HepG2 (cell line): ENCODE results near the gene RIPOR3. TPM values are rescaled to one million over a fixed set of nuclear protein-coding genes. Genes with fewer than 3 reads are reported as not detected.
A peak's percentile ranks its signal among the peaks of the same experiment; 100 is the strongest.

Experiments used
- ASH2L ChIP-seq: fragments of 300-600, 200-600 bp; sonication (generic); IDR thresholded peaks from 2 replicates; pipeline ENCODE4 v1.7.0; 2017; ENCODE audit warnings: low read depth, mild to moderate bottlenecking, moderate library complexity, mixed read lengths, low read length; ENCODE audit not compliant: insufficient read length
- CC2D1A ChIP-seq: sonication (generic); formaldehyde crosslinking; IDR thresholded peaks from 2 replicates; pipeline ENCODE4 v1.8.1; 2023; ENCODE audit warnings: mild to moderate bottlenecking, missing genetic modification reagents
- CEBPG ChIP-seq: IDR thresholded peaks from 2 replicates; pipeline ENCODE4 v1.6.1; 2016
- FOXP1 ChIP-seq, 2 experiments: fragments of 450-650 bp in 1 of 2; IDR thresholded peaks; 2 replicates each; pipeline ENCODE4 v1.6.1; 2017 to 2018; ENCODE audit warnings: antibody characterized with exemption in 1 of 2
- KDM3A ChIP-seq: IDR thresholded peaks from 2 replicates; pipeline ENCODE4 v1.6.1; 2018; ENCODE audit warnings: low read depth, missing compliant biosample characterization
- MTA3 ChIP-seq: sonication (generic); formaldehyde crosslinking; IDR thresholded peaks from 2 replicates; pipeline ENCODE4 v1.4.0; 2020; ENCODE audit warnings: missing genetic modification reagents
- NR2F2 ChIP-seq: IDR thresholded peaks from 2 replicates; pipeline ENCODE4 v1.6.1; 2012; ENCODE audit warnings: low read depth, inconsistent platforms, borderline replicate concordance
- RARG ChIP-seq: sonication (generic); formaldehyde crosslinking; IDR thresholded peaks from 2 replicates; pipeline ENCODE4 v1.4.0; 2020; ENCODE audit warnings: low read depth, mild to moderate bottlenecking, missing genetic modification reagents
- REXO4 ChIP-seq: sonication (generic); formaldehyde crosslinking; IDR thresholded peaks from 2 replicates; pipeline ENCODE4 v1.8.0; 2022; ENCODE audit warnings: missing genetic modification reagents, mild to moderate bottlenecking, borderline replicate concordance
- SAFB2 ChIP-seq: sonication (generic); formaldehyde crosslinking; IDR thresholded peaks from 2 replicates; pipeline ENCODE4 v1.5.1; 2020; ENCODE audit warnings: missing genetic modification reagents, low read depth, mild to moderate bottlenecking, borderline replicate concordance
- SKI ChIP-seq: fragments of 450-650 bp; IDR thresholded peaks from one replicate; pipeline ENCODE4 v1.6.1; 2018; ENCODE audit warnings: mild to moderate bottlenecking; ENCODE audit not compliant: partially characterized antibody
- ZBTB21 ChIP-seq: sonication (generic); formaldehyde crosslinking; IDR thresholded peaks from 2 replicates; pipeline ENCODE4 v1.4.0; 2020; ENCODE audit warnings: missing genetic modification reagents
- ZFP41 ChIP-seq: sonication (generic); formaldehyde crosslinking; IDR thresholded peaks from 2 replicates; pipeline ENCODE4 v1.4.0; 2020; ENCODE audit warnings: mild to moderate bottlenecking, missing genetic modification reagents, borderline replicate concordance
- ZFP90 ChIP-seq: sonication (generic); formaldehyde crosslinking; IDR thresholded peaks from 2 replicates; pipeline ENCODE4 v1.8.0; 2022; ENCODE audit warnings: missing genetic modification reagents, mild to moderate bottlenecking, inconsistent platforms, borderline replicate concordance
- ZNF235 ChIP-seq: sonication (generic); formaldehyde crosslinking; IDR thresholded peaks from 2 replicates; pipeline ENCODE4 v1.8.1; 2023; ENCODE audit warnings: mild to moderate bottlenecking, missing genetic modification reagents, borderline replicate concordance
- ZNF501 ChIP-seq: sonication (generic); formaldehyde crosslinking; IDR thresholded peaks from 2 replicates; pipeline ENCODE4 v1.5.1; 2020; ENCODE audit warnings: mild to moderate bottlenecking, moderate library complexity, missing genetic modification reagents
- polyA plus RNA-seq, 8 experiments: library from polyadenylated mRNA; depleted of rRNA in 3 of 8; stranded (reverse) in 7 of 8; unstranded in 1 of 8; fragments of >200 nt; fragmentation: Illumina TruSeq in 4 of 8; extraction: Trizol in 4 of 8; gene quantifications; 2 replicates each; pipeline versions ENCODE4 v1.2.1 to v1.2.3, GENCODE V29; 2011 to 2016; ENCODE audit warnings: low read depth in 4 of 8, missing spikeins in 1 of 8, mixed read lengths in 1 of 8; ENCODE audit not compliant: insufficient read depth in 1 of 8
- total RNA-seq, 5 experiments: library from RNA; depleted of rRNA; stranded (reverse); fragments of >200 nt; fragmentation: Illumina TruSeq; extraction: Trizol; gene quantifications; 2 replicates each; pipeline ENCODE4 v1.2.3, GENCODE V29; 2016; ENCODE audit warnings: low read depth in 1 of 5
- TF ChIP-seq, protein P1 (sequence below): sonication (generic); formaldehyde crosslinking; IDR thresholded peaks from 2 replicates; pipeline ENCODE4 v1.9.0; 2022; ENCODE audit warnings: low read depth, missing genetic modification reagents
- TF ChIP-seq, protein P2 (sequence below): IDR thresholded peaks from 2 replicates; pipeline ENCODE4 v1.6.1; 2016; ENCODE audit warnings: low read depth, missing genetic modification reagents, missing compliant biosample characterization
- TF ChIP-seq, protein P3 (sequence below): sonication (generic); formaldehyde crosslinking; conservative IDR thresholded peaks from 2 replicates; pipeline ENCODE4 v1.8.0; 2022; ENCODE audit warnings: mild to moderate bottlenecking, moderate library complexity, missing genetic modification reagents

The RIPOR3 gene
- total and polyA plus RNA-seq, 2 of the 13 experiments (the other 11 are each of a cell fraction or from before 2014, with no cell fraction given) = 0.18 TPM; not detected in 1

DNA sequence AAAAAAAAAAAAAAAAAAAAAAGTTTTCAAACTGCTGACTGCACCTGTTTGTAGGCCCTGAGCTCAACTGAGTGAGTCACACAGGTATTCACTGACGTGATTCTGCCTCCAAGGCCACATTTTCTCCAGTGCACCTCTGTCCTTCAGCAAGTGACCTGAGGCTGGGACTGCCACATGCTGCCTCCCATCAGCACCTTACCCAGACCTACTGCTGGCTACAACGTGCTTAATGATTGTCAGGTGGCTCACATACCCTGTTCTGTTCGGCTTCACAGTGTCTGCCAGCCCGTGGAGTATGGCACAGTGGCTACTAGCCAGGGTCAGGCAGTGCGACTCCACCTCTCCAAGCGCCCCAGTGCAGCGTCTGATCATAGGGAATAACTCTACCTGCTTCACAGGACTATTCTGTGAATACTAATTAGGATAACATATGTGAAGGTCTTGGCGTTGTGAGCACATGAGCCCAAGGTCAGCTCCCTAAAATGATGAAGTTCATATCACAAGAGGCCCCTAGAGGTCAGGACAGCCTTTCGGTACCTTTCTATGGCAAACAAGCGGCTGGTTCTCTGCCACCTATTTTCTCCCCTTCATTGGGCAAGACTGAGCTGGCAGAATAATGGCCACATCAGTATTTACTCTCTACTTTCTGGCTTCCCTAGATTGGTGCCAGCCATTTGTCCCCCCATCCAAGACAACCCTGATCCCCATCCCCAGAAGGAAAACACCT, 28.1 kb downstream of the RIPOR3 start (continued):
- TF ChIP-seq ZNF235 (CRISPR knock-in tag) = no peak
- TF ChIP-seq FOXP1 (IDR thresholded peaks at IDR 0.05) = no peak
- no peak for TF ChIP-seq FOXP1 (CRISPR knock-in tag; IDR thresholded peaks at IDR 0.05)
- TF ChIP-seq SKI = peak; percentile 15
- TF ChIP-seq, protein P1, sequence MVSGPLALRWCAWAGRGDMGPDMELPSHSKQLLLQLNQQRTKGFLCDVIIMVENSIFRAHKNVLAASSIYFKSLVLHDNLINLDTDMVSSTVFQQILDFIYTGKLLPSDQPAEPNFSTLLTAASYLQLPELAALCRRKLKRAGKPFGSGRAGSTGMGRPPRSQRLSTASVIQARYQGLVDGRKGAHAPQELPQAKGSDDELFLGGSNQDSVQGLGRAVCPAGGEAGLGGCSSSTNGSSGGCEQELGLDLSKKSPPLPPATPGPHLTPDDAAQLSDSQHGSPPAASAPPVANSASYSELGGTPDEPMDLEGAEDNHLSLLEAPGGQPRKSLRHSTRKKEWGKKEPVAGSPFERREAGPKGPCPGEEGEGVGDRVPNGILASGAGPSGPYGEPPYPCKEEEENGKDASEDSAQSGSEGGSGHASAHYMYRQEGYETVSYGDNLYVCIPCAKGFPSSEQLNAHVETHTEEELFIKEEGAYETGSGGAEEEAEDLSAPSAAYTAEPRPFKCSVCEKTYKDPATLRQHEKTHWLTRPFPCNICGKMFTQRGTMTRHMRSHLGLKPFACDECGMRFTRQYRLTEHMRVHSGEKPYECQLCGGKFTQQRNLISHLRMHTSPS (CRISPR knock-in tag) = peak; percentile 73; the same call in 1 of the 2 replicates
- TF ChIP-seq RARG (CRISPR knock-in tag) = no peak
- no peak for TF ChIP-seq ZFP41
- TF ChIP-seq ASH2L = no peak
- TF ChIP-seq ZBTB21 (CRISPR knock-in tag) = no peak
- TF ChIP-seq SAFB2 = no peak
- TF ChIP-seq ZFP90 (CRISPR knock-in tag) = peak; percentile 38; the same call in 1 of the 2 replicates
- peak; percentile 90; the same call in 1 of the 2 replicates for TF ChIP-seq ZNF501 (CRISPR knock-in tag)
- no peak for TF ChIP-seq NR2F2
- TF ChIP-seq REXO4 (CRISPR knock-in tag) = no peak
- TF ChIP-seq KDM3A (CRISPR knock-in tag) = 0 out of 2 replicates have a peak, but pooled peaks have one; percentile 20
- TF ChIP-seq, protein P2, sequence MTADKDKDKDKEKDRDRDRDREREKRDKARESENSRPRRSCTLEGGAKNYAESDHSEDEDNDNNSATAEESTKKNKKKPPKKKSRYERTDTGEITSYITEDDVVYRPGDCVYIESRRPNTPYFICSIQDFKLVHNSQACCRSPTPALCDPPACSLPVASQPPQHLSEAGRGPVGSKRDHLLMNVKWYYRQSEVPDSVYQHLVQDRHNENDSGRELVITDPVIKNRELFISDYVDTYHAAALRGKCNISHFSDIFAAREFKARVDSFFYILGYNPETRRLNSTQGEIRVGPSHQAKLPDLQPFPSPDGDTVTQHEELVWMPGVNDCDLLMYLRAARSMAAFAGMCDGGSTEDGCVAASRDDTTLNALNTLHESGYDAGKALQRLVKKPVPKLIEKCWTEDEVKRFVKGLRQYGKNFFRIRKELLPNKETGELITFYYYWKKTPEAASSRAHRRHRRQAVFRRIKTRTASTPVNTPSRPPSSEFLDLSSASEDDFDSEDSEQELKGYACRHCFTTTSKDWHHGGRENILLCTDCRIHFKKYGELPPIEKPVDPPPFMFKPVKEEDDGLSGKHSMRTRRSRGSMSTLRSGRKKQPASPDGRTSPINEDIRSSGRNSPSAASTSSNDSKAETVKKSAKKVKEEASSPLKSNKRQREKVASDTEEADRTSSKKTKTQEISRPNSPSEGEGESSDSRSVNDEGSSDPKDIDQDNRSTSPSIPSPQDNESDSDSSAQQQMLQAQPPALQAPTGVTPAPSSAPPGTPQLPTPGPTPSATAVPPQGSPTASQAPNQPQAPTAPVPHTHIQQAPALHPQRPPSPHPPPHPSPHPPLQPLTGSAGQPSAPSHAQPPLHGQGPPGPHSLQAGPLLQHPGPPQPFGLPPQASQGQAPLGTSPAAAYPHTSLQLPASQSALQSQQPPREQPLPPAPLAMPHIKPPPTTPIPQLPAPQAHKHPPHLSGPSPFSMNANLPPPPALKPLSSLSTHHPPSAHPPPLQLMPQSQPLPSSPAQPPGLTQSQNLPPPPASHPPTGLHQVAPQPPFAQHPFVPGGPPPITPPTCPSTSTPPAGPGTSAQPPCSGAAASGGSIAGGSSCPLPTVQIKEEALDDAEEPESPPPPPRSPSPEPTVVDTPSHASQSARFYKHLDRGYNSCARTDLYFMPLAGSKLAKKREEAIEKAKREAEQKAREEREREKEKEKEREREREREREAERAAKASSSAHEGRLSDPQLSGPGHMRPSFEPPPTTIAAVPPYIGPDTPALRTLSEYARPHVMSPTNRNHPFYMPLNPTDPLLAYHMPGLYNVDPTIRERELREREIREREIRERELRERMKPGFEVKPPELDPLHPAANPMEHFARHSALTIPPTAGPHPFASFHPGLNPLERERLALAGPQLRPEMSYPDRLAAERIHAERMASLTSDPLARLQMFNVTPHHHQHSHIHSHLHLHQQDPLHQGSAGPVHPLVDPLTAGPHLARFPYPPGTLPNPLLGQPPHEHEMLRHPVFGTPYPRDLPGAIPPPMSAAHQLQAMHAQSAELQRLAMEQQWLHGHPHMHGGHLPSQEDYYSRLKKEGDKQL = no peak
- TF ChIP-seq, protein P3, sequence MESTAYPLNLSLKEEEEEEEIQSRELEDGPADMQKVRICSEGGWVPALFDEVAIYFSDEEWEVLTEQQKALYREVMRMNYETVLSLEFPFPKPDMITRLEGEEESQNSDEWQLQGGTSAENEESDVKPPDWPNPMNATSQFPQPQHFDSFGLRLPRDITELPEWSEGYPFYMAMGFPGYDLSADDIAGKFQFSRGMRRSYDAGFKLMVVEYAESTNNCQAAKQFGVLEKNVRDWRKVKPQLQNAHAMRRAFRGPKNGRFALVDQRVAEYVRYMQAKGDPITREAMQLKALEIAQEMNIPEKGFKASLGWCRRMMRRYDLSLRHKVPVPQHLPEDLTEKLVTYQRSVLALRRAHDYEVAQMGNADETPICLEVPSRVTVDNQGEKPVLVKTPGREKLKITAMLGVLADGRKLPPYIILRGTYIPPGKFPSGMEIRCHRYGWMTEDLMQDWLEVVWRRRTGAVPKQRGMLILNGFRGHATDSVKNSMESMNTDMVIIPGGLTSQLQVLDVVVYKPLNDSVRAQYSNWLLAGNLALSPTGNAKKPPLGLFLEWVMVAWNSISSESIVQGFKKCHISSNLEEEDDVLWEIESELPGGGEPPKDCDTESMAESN = no peak
- no peak for TF ChIP-seq CC2D1A (CRISPR knock-in tag)
- TF ChIP-seq MTA3 (CRISPR knock-in tag) = no peak
- TF ChIP-seq CEBPG (CRISPR knock-in tag) = peak; percentile 55; the same call in 1 of the 2 replicates
